OCI-LY1 (cell line): Measurements from ENCODE around the gene DZIP1L.

Source experiments
- H2AFZ ChIP-seq: fragments of 200-600 bp; sonication (generic), shearing (Covaris generic); 2 replicates; pipeline ENCODE4 v1.6.0; 2014; ENCODE audit warnings: antibody characterized with exemption, mild to moderate bottlenecking, low read length
- H3F3A ChIP-seq: fragments of 200-600 bp; sonication (generic), shearing (Covaris generic); 2 replicates; pipeline ENCODE4 v1.6.0; 2014; ENCODE audit warnings: mild to moderate bottlenecking, antibody characterized with exemption, low read length, moderate library complexity; ENCODE audit not compliant: insufficient read depth
- H3K27ac ChIP-seq: fragments of 200-600 bp; sonication (generic); 2 replicates; pipeline ENCODE4 v1.5.1; 2014; ENCODE audit warnings: low read length, mixed run types, mild to moderate bottlenecking, low read depth; ENCODE audit not compliant: poor library complexity, severe bottlenecking
- H3K27me3 ChIP-seq: fragments of 200-600 bp; sonication (generic); 2 replicates; pipeline ENCODE4 v1.6.0; 2014; ENCODE audit warnings: antibody characterized with exemption, mild to moderate bottlenecking, low read length, moderate library complexity; ENCODE audit not compliant: insufficient read depth
- H3K36me3 ChIP-seq: fragments of 200-600 bp; sonication (generic); 2 replicates; pipeline ENCODE4 v1.6.1; 2014; ENCODE audit warnings: mild to moderate bottlenecking, antibody characterized with exemption, low read length, moderate library complexity, mixed read lengths; ENCODE audit not compliant: insufficient read depth
- H3K4me1 ChIP-seq: fragments of 200-600 bp; sonication (generic); 2 replicates; pipeline ENCODE4 v1.5.1; 2014; ENCODE audit warnings: mild to moderate bottlenecking, low read length, moderate library complexity; ENCODE audit not compliant: insufficient read depth, severe bottlenecking
- H3K4me2 ChIP-seq: fragments of 200-600 bp; sonication (generic), shearing (Covaris generic); 2 replicates; pipeline ENCODE4 v1.6.1; 2014; ENCODE audit warnings: low read length
- H3K4me3 ChIP-seq: fragments of 200-600 bp; sonication (generic); 2 replicates; pipeline ENCODE4 v1.5.1; 2014; ENCODE audit warnings: low read length, low read depth, mild to moderate bottlenecking, mixed read lengths; ENCODE audit not compliant: poor library complexity, severe bottlenecking
- H3K79me2 ChIP-seq: fragments of 200-600 bp; shearing (Covaris generic); 2 replicates; pipeline ENCODE4 v1.6.1; 2016; ENCODE audit warnings: mixed run types, low read length, mixed read lengths; ENCODE audit not compliant: insufficient read depth
- H3K9ac ChIP-seq: fragments of 200-600 bp; sonication (generic), shearing (Covaris generic); 2 replicates; pipeline ENCODE4 v1.6.1; 2014; ENCODE audit warnings: mild to moderate bottlenecking, low read length, mixed read lengths
- H3K9me2 ChIP-seq: fragments of 200-600 bp; sonication (generic), shearing (Covaris generic); 2 replicates; pipeline ENCODE4 v1.6.1; 2014; ENCODE audit warnings: low read depth, mild to moderate bottlenecking, low read length, mixed read lengths
- H3K9me3 ChIP-seq: fragments of 200-600 bp; shearing (Covaris generic); 2 replicates; pipeline ENCODE4 v1.6.1; 2014; ENCODE audit warnings: low read length, mixed read lengths
- H4K20me1 ChIP-seq: fragments of 200-600 bp; sonication (generic), shearing (Covaris generic); 2 replicates; pipeline ENCODE4 v1.6.0; 2016; ENCODE audit warnings: mild to moderate bottlenecking, low read length; ENCODE audit not compliant: insufficient read depth
- CTCF ChIP-seq: fragments of 200-600 bp; sonication (generic), shearing (Covaris generic); IDR thresholded peaks from 2 replicates; pipeline ENCODE4 v1.5.1; 2017; ENCODE audit warnings: mild to moderate bottlenecking, antibody characterized with exemption, low read length, moderate library complexity, mixed read lengths
- EZH2 ChIP-seq: fragments of 200-600 bp; sonication (generic), shearing (Covaris generic); IDR thresholded peaks from 2 replicates; pipeline ENCODE4 v1.8.0; 2017; ENCODE audit warnings: borderline replicate concordance, mixed run types, mild to moderate bottlenecking, antibody characterized with exemption, low read length, moderate library complexity, mixed read lengths

DZIP1L gene

DNA sequence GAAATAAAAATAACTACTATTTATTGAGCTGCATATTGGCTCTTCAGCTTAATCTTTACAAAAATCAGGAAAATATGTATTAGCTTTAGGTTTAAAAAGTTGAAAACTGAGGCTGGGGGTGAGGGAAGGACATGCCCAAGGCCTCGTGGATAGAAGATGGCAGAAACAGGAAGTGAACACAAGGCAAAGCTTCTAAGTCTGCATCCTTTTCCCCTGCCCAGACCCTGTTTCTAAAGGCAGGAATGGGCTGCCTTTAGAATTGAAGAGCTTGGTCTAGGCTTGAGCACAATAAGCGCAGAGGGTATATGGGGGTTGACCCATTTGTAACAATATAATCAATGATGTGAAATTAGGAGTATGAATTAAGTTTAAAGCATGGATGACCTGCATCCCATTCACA is 99.3 kb downstream of the DZIP1L start:
- Histone ChIP-seq H3K4me2 (no peak overlapping the region), H2AFZ (no peak overlapping the region), H3F3A (no peaks in the 10 kb centered on the region), H3K4me3 (no peak overlapping the region), H3K4me1 (no peaks in the 10 kb centered on the region), H3K9ac (no peak overlapping the region), H3K9me2 (no peaks in the 10 kb centered on the region), H3K9me3 (no peaks in the 10 kb centered on the region), H3K36me3 (no peaks in the 10 kb centered on the region), H3K27me3 (no peaks in the 10 kb centered on the region), H3K27ac (no peak overlapping the region), H4K20me1 (no peaks in the 10 kb centered on the region), H3K79me2 (no peaks in the 10 kb centered on the region)
- TF ChIP-seq CTCF (no peak), EZH2 (no peak)

DNA sequence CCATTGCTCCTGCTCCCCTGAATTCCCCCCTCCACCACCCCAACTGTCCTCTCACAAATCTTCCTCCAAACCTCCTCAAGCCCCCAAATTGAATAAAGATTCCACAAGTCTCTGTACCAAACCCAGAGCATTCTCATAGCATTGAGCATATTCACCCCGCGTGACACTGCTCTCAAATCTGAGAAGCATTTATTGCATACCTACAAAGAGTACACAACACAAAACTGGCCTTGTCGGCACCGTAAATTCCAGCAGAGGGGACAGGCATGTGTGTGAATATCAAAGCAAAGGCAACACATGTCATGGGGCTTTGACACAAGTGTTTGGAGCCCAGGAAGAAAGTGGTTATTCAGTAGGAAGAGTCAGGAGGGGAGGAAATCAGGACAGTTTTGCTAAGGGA is 102.9 kb downstream of the DZIP1L start:
- Histone ChIP-seq H3K27me3 (no peaks in the 10 kb centered on the region), H3K9ac (no peak overlapping the region), H2AFZ (no peak overlapping the region), H3K27ac (no peak overlapping the region), H4K20me1 (no peaks in the 10 kb centered on the region), H3K36me3 (no peaks in the 10 kb centered on the region), H3K9me3 (no peaks in the 10 kb centered on the region), H3K4me2 (no peak overlapping the region), H3K4me3 (no peak overlapping the region), H3K4me1 (no peaks in the 10 kb centered on the region), H3K79me2 (no peaks in the 10 kb centered on the region), H3F3A (no peaks in the 10 kb centered on the region), H3K9me2 (no peaks in the 10 kb centered on the region)
- TF ChIP-seq CTCF (no peak), EZH2 (no peak)
